Smooth muscle cell (in vitro differentiated cells): ENCODE data around the gene TGFBR1. TPM values are rescaled to one million over a fixed set of nuclear protein-coding genes. Genes with fewer than 3 reads are reported as not detected.

Experiments
- DNase-seq: peaks from one replicate; lab custom pipeline; 2025; ENCODE audit not compliant: unreplicated experiment; lab: John Stamatoyannopoulos, UW
- H2AFZ ChIP-seq: fragments of 200-600 bp; sonication (generic); 2 replicates; pipeline ENCODE4 v1.6.0; 2016; ENCODE audit warnings: antibody characterized with exemption, low read depth, mild to moderate bottlenecking
- H3F3A ChIP-seq: fragments of 200-600 bp; sonication (generic); 2 replicates; pipeline ENCODE4 v1.6.0; 2017; ENCODE audit warnings: antibody characterized with exemption, low read depth
- H3K27ac ChIP-seq: fragments of 200-600 bp; sonication (generic); 2 replicates; pipeline ENCODE4 v1.5.1; 2016; ENCODE audit warnings: low read depth, mild to moderate bottlenecking
- H3K27me3 ChIP-seq: fragments of 200-600 bp; sonication (generic); 2 replicates; pipeline ENCODE4 v1.6.1; 2016; ENCODE audit warnings: low read depth, mild to moderate bottlenecking
- H3K36me3 ChIP-seq: fragments of 200-600 bp; sonication (generic); 2 replicates; pipeline ENCODE4 v1.5.1; 2016; ENCODE audit warnings: low read depth
- H3K4me1 ChIP-seq: fragments of 200-600 bp; sonication (generic); 2 replicates; pipeline ENCODE4 v1.5.1; 2016; ENCODE audit warnings: low read depth
- H3K4me2 ChIP-seq: fragments of 200-600 bp; sonication (generic); 2 replicates; pipeline ENCODE4 v1.6.0; 2016; ENCODE audit warnings: mild to moderate bottlenecking
- H3K4me3 ChIP-seq: fragments of 200-600 bp; sonication (generic); 2 replicates; pipeline ENCODE4 v1.5.1; 2016; ENCODE audit warnings: mild to moderate bottlenecking
- H3K79me2 ChIP-seq: fragments of 200-600 bp; sonication (generic); 2 replicates; pipeline ENCODE4 v1.6.0; 2016; ENCODE audit warnings: low read depth, mild to moderate bottlenecking
- H3K9ac ChIP-seq: fragments of 200-600 bp; sonication (generic); 2 replicates; pipeline ENCODE4 v1.6.0; 2016; ENCODE audit warnings: low read depth
- H3K9me3 ChIP-seq: fragments of 200-600 bp; sonication (generic); replicated peaks from 2 replicates; pipeline ENCODE4 v1.5.1; 2016; ENCODE audit warnings: low read depth
- H4K20me1 ChIP-seq: fragments of 200-600 bp; sonication (generic); 2 replicates; pipeline ENCODE4 v1.6.0; 2016; ENCODE audit warnings: low read depth
- WGBS: methylation state at CpG from one replicate; pipeline ENCODE4 v1.1.7; 2016; ENCODE audit warnings: low lambda C conversion rate; 5-methylcytosine and 5-hydroxymethylcytosine counted together
- polyA plus RNA-seq: library from polyadenylated mRNA; unstranded; fragments of >200 nt; fragmentation: Nextera tagmentation; extraction: Ambion mirVana; gene quantifications from 2 replicates; pipeline ENCODE4 v1.2.1, GENCODE V29; 2016
- total RNA-seq: library from RNA; depleted of rRNA; stranded (reverse); fragments of >200 nt; gene quantifications from 2 replicates; pipeline ENCODE4 v1.2.3, GENCODE V29; 2014
- TF ChIP-seq, protein P1 (sequence below): fragments of 200-600 bp; sonication (generic); IDR thresholded peaks from 2 replicates; pipeline ENCODE4 v1.5.1; 2017; ENCODE audit warnings: borderline replicate concordance, mild to moderate bottlenecking, antibody characterized with exemption; ENCODE audit not compliant: insufficient read depth, poor library complexity, severe bottlenecking

Gene TGFBR1
- total and polyA plus RNA-seq, 2 experiments from 2014 or later, result 87.8 to 240 TPM

DNA sequence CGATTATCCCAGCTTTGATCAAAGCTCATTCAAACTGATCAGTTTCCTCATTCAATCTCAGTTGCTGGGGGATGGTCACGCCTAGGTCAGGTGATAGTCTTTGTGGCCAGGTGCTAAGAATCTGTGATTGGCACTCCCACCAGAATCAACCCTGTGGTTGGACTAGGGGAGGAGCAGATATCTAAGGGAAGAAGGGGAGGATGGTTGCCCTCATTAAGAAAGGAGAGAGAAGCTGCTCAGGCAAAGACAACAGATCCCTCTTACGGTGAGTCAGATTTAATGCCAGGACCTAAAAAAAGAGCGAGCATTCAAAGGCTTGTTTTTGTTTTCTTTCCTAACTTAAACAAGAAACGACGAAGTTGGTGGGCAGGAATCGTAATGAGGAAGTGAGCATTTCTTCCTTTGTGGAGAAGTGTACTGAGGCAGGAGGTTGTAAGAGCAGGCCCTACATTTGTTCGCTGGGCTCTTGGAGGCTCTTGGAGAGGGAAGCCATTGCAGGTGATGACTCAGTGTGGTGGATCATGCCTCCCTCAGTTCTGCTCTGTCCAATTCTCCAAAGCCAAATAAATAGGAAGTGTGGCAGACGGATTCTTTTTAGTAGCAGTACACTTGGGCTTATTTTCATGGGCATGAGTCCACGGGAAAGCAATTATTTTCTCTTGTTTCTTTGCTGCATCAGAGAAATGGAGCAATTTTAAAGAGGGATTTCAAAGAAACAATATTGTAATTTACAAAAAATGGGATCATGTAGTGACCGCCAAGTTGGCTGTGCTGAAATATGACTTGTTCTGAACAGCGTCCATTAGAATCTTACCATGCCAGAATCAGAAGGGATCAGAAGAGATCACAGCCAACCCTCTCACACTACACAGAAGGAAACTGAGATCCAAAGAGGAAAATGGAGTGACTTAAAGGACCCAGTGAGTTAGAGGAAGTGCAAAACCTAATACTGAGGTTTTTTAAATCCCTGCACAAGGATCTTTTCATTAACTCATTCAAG lies 18.7 kb upstream of the TGFBR1 start:
- Histone ChIP-seq H2AFZ (peak overlapping the region; percentile 38), H3K4me1 (no peaks in the 10 kb centered on the region)

GRCh38 chr9:99087462-99087861 lies 17.5 kb upstream of the TGFBR1 start:
- Histone ChIP-seq H2AFZ (no peak overlapping the region), H3F3A (peaks cover 6% of the 10 kb centered on the region), H3K9ac (no peak overlapping the region), H3K4me1 (no peaks in the 10 kb centered on the region), H3K36me3 (no peaks in the 10 kb centered on the region), H3K4me3 (no peak overlapping the region), H3K4me2 (no peak overlapping the region), H3K27ac (no peak overlapping the region), H3K27me3 (no peaks in the 10 kb centered on the region), H4K20me1 (no peaks in the 10 kb centered on the region), H3K79me2 (no peaks in the 10 kb centered on the region), H3K9me3 (no peaks in the 10 kb centered on the region)
- TF ChIP-seq, protein P1, sequence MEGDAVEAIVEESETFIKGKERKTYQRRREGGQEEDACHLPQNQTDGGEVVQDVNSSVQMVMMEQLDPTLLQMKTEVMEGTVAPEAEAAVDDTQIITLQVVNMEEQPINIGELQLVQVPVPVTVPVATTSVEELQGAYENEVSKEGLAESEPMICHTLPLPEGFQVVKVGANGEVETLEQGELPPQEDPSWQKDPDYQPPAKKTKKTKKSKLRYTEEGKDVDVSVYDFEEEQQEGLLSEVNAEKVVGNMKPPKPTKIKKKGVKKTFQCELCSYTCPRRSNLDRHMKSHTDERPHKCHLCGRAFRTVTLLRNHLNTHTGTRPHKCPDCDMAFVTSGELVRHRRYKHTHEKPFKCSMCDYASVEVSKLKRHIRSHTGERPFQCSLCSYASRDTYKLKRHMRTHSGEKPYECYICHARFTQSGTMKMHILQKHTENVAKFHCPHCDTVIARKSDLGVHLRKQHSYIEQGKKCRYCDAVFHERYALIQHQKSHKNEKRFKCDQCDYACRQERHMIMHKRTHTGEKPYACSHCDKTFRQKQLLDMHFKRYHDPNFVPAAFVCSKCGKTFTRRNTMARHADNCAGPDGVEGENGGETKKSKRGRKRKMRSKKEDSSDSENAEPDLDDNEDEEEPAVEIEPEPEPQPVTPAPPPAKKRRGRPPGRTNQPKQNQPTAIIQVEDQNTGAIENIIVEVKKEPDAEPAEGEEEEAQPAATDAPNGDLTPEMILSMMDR, result no peak
- WGBS, result 91% methylated on average over 3 of the region's 3 CpGs
- no peak for DNase-seq

More for the DNA sequence above, 18.7 kb upstream of the TGFBR1 start:
- H3K27me3 ChIP-seq, result no peaks in the 10 kb centered on the region
- no peaks in the 10 kb centered on the region for H3K79me2 ChIP-seq
- no peak overlapping the region for H3K4me3 ChIP-seq
- TF ChIP-seq, protein P1, result no peak
- no peaks in the 10 kb centered on the region for H3K36me3 ChIP-seq
- peak overlapping the region; percentile 80 for H3K27ac ChIP-seq
- no peak for DNase-seq
- H3F3A ChIP-seq, result peaks cover 6% of the 10 kb centered on the region
- H3K4me2 ChIP-seq, result peak overlapping the region; percentile 75
- no peaks in the 10 kb centered on the region for H4K20me1 ChIP-seq
- WGBS, result 49% methylated on average over 12 of the region's 12 CpGs
- H3K9ac ChIP-seq, result no peak overlapping the region
- no peaks in the 10 kb centered on the region for H3K9me3 ChIP-seq

DNA sequence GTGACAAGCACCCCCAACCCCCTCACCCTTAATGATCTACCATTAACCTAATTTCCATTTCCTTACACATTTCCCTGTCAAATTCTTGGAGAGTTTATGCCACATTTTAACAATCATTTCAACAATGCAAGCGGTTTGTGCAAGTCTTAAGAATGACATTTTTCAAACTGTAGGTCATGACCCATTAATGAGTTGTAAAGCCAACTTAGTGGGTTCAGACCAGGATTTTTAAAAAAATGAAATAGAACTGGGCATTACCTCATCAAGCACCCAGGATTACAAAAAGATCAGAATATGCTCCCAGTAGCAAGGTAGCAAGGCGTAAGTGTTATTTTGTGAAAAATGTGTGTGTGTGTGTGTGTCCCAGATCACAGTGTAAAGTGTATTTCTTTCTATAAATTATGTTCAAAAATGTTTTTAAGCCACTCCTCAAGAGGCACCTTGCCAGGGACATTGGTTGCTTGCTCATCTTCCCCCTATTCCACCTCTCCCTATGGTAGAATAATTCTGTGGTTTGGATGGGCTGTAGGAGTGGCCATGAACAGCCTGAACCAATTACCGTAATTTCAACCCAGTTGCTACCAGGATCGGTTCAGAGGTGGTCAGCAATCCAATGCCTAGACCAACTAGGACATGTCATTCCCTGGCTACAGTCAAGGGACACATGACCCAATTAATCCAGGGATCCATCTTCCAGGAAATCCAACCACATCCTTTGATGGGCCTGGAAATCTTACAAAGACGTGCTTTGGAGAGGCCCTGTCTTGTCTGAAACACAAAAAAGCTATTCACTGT lies 14.4 kb upstream of the TGFBR1 start:
- H3K36me3 ChIP-seq, result no peaks in the 10 kb centered on the region
- no peak overlapping the region for H2AFZ ChIP-seq
- 81% methylated on average over 5 of the region's 5 CpGs for WGBS
- no peak overlapping the region for H3K4me2 ChIP-seq
- DNase-seq, result no peak
- TF ChIP-seq, protein P1, result no peak
- no peak overlapping the region for H3K27ac ChIP-seq
- no peaks in the 10 kb centered on the region for H3K4me1 ChIP-seq
- no peaks in the 10 kb centered on the region for H3K27me3 ChIP-seq
- H3F3A ChIP-seq, result peaks cover 6% of the 10 kb centered on the region
- no peak overlapping the region for H3K9ac ChIP-seq
- no peaks in the 10 kb centered on the region for H3K9me3 ChIP-seq
- H3K79me2 ChIP-seq, result no peaks in the 10 kb centered on the region
- H4K20me1 ChIP-seq, result no peaks in the 10 kb centered on the region
- H3K4me3 ChIP-seq, result no peak overlapping the region
